Measurements from ENCODE around the gene FOXB1.

FOXB1 gene

GRCh38 chr15:60043744-60044435 lies 39.8 kb downstream of the FOXB1 start:
- no peak overlapping the region for H3K9ac ChIP-seq (ENCODE audit: low read length)
- no peaks in the 10 kb centered on the region for H3K27me3 ChIP-seq (ENCODE audit: insufficient read depth, low read length, poor library complexity)
- no peak overlapping the region for H3K23ac ChIP-seq (ENCODE audit: low read length)
- peak; percentile 35 for DNase-seq
- H3K4ac ChIP-seq (ENCODE audit: low read depth, low read length) = no peak overlapping the region
- no peaks in the 10 kb centered on the region for H3K79me1 ChIP-seq (ENCODE audit: low read length)
- no peak overlapping the region for H2BK120ac ChIP-seq (ENCODE audit: low read depth, low read length)
- H3K56ac ChIP-seq (ENCODE audit: low read length) = no peak overlapping the region
- no CpG with 5 or more reads among the region's 8 CpGs for WGBS (ENCODE audit: extremely low coverage, insufficient coverage, low lambda C conversion rate)
- H3K27ac ChIP-seq (ENCODE audit: low read depth, low read length) = no peak overlapping the region
- no peak overlapping the region for H2BK15ac ChIP-seq (replicated peaks; ENCODE audit: low read depth)
- H3K4me3 ChIP-seq (ENCODE audit: low read length) = no peak overlapping the region
- no peaks in the 10 kb centered on the region for H3K36me3 ChIP-seq (ENCODE audit: control insufficient read depth, insufficient read depth, low read length)
- H3K79me2 ChIP-seq (ENCODE audit: control insufficient read depth, insufficient read depth, low read length) = no peaks in the 10 kb centered on the region
- H3K18ac ChIP-seq (ENCODE audit: low read length) = no peak overlapping the region
- no peak overlapping the region for H2BK5ac ChIP-seq (ENCODE audit: low read length)
- H4K5ac ChIP-seq (ENCODE audit: low read length) = no peak overlapping the region
- H3K4me1 ChIP-seq (ENCODE audit: control insufficient read depth, low read depth, low read length) = no peaks in the 10 kb centered on the region
- H3K4me2 ChIP-seq (ENCODE audit: low read length) = no peak overlapping the region
- H2AK5ac ChIP-seq (ENCODE audit: low read length) = no peak overlapping the region
- H4K8ac ChIP-seq (ENCODE audit: low read depth, low read length) = no peak overlapping the region

GRCh38 chr15:60044636-60045270 lies 40.6 kb downstream of the FOXB1 start:
- H3K4me1 ChIP-seq (ENCODE audit: control insufficient read depth, low read depth, low read length) = no peaks in the 10 kb centered on the region
- no peak overlapping the region for H3K23ac ChIP-seq (ENCODE audit: low read length)
- H2AK5ac ChIP-seq (ENCODE audit: low read length) = no peak overlapping the region
- peak; percentile 14 for DNase-seq
- no peak overlapping the region for H3K56ac ChIP-seq (ENCODE audit: low read length)
- no peaks in the 10 kb centered on the region for H3K79me2 ChIP-seq (ENCODE audit: control insufficient read depth, insufficient read depth, low read length)
- no peak overlapping the region for H3K4me3 ChIP-seq (ENCODE audit: low read length)
- no CpG with 5 or more reads among the region's 5 CpGs for WGBS (ENCODE audit: extremely low coverage, insufficient coverage, low lambda C conversion rate)
- no peaks in the 10 kb centered on the region for H3K36me3 ChIP-seq (ENCODE audit: control insufficient read depth, insufficient read depth, low read length)
- no peak overlapping the region for H3K9ac ChIP-seq (ENCODE audit: low read length)
- H2BK5ac ChIP-seq (ENCODE audit: low read length) = no peak overlapping the region
- H4K5ac ChIP-seq (ENCODE audit: low read length) = no peak overlapping the region
- H2BK15ac ChIP-seq (replicated peaks; ENCODE audit: low read depth) = no peak overlapping the region
- no peak overlapping the region for H3K18ac ChIP-seq (ENCODE audit: low read length)
- no peak overlapping the region for H3K4ac ChIP-seq (ENCODE audit: low read depth, low read length)
- H4K8ac ChIP-seq (ENCODE audit: low read depth, low read length) = no peak overlapping the region
- no peak overlapping the region for H3K27ac ChIP-seq (ENCODE audit: low read depth, low read length)
- no peaks in the 10 kb centered on the region for H3K27me3 ChIP-seq (ENCODE audit: insufficient read depth, low read length, poor library complexity)
- no peaks in the 10 kb centered on the region for H3K79me1 ChIP-seq (ENCODE audit: low read length)
- H2BK120ac ChIP-seq (ENCODE audit: low read depth, low read length) = no peak overlapping the region
- no peak overlapping the region for H3K4me2 ChIP-seq (ENCODE audit: low read length)

- H3K9ac ChIP-seq (ENCODE audit: low read length) = no peak overlapping the region
- no peaks in the 10 kb centered on the region for H3K36me3 ChIP-seq (ENCODE audit: control insufficient read depth, insufficient read depth, low read length)
- H3K27me3 ChIP-seq (ENCODE audit: insufficient read depth, low read length, poor library complexity) = no peaks in the 10 kb centered on the region
- WGBS (ENCODE audit: extremely low coverage, insufficient coverage, low lambda C conversion rate) = no CpG with 5 or more reads among the region's 1 CpG
- H3K79me1 ChIP-seq (ENCODE audit: low read length) = no peaks in the 10 kb centered on the region
- H3K4me1 ChIP-seq (ENCODE audit: control insufficient read depth, low read depth, low read length) = no peaks in the 10 kb centered on the region
- H2BK120ac ChIP-seq (ENCODE audit: low read depth, low read length) = no peak overlapping the region
- no peak overlapping the region for H3K4me3 ChIP-seq (ENCODE audit: low read length)
- no peaks in the 10 kb centered on the region for H3K79me2 ChIP-seq (ENCODE audit: control insufficient read depth, insufficient read depth, low read length)
- no peak overlapping the region for H4K5ac ChIP-seq (ENCODE audit: low read length)
- no peak overlapping the region for H2BK5ac ChIP-seq (ENCODE audit: low read length)
- H3K4me2 ChIP-seq (ENCODE audit: low read length) = no peak overlapping the region
- no peak overlapping the region for H3K27ac ChIP-seq (ENCODE audit: low read depth, low read length)
- H4K8ac ChIP-seq (ENCODE audit: low read depth, low read length) = no peak overlapping the region
- H3K4ac ChIP-seq (ENCODE audit: low read depth, low read length) = no peak overlapping the region
- no peak overlapping the region for H3K18ac ChIP-seq (ENCODE audit: low read length)
- no peak overlapping the region for H2AK5ac ChIP-seq (ENCODE audit: low read length)
- H3K23ac ChIP-seq (ENCODE audit: low read length) = no peak overlapping the region
- H2BK15ac ChIP-seq (replicated peaks; ENCODE audit: low read depth) = no peak overlapping the region
- no peak overlapping the region for H3K56ac ChIP-seq (ENCODE audit: low read length)
- no peak for DNase-seq
Observed at GRCh38 chr15:60047701-60048100, 43.6 kb downstream of the FOXB1 start.

GRCh38 chr15:60049948-60050347 lies 45.8 kb downstream of the FOXB1 start:
- Histone ChIP-seq H3K79me2 (ENCODE audit: control insufficient read depth, insufficient read depth, low read length) (no peaks in the 10 kb centered on the region), H3K4me2 (ENCODE audit: low read length) (no peak overlapping the region), H3K4me3 (ENCODE audit: low read length) (no peak overlapping the region), H3K36me3 (ENCODE audit: control insufficient read depth, insufficient read depth, low read length) (no peaks in the 10 kb centered on the region), H3K23ac (ENCODE audit: low read length) (no peak overlapping the region), H3K9ac (ENCODE audit: low read length) (no peak overlapping the region), H3K56ac (ENCODE audit: low read length) (no peak overlapping the region), H3K18ac (ENCODE audit: low read length) (no peak overlapping the region), H2BK5ac (ENCODE audit: low read length) (no peak overlapping the region), H2BK120ac (ENCODE audit: low read depth, low read length) (no peak overlapping the region), H3K27me3 (ENCODE audit: insufficient read depth, low read length, poor library complexity) (no peaks in the 10 kb centered on the region), H2BK15ac (replicated peaks; ENCODE audit: low read depth) (no peak overlapping the region), H4K8ac (ENCODE audit: low read depth, low read length) (no peak overlapping the region), H2AK5ac (ENCODE audit: low read length) (no peak overlapping the region), H4K5ac (ENCODE audit: low read length) (no peak overlapping the region), H3K79me1 (ENCODE audit: low read length) (no peaks in the 10 kb centered on the region), H3K4me1 (ENCODE audit: control insufficient read depth, low read depth, low read length) (no peaks in the 10 kb centered on the region), H3K4ac (ENCODE audit: low read depth, low read length) (no peak overlapping the region), H3K27ac (ENCODE audit: low read depth, low read length) (no peak overlapping the region)
- DNase-seq = no peak
- no CpG with 5 or more reads among the region's 1 CpG for WGBS (ENCODE audit: extremely low coverage, insufficient coverage, low lambda C conversion rate)

- no peaks in the 10 kb centered on the region for H3K27me3 ChIP-seq (ENCODE audit: insufficient read depth, low read length, poor library complexity)
- H2BK15ac ChIP-seq (replicated peaks; ENCODE audit: low read depth) = no peak overlapping the region
- no peak overlapping the region for H4K5ac ChIP-seq (ENCODE audit: low read length)
- H3K56ac ChIP-seq (ENCODE audit: low read length) = no peak overlapping the region
- no CpG with 5 or more reads among the region's 2 CpGs for WGBS (ENCODE audit: extremely low coverage, insufficient coverage, low lambda C conversion rate)
- H3K9ac ChIP-seq (ENCODE audit: low read length) = no peak overlapping the region
- H2BK5ac ChIP-seq (ENCODE audit: low read length) = no peak overlapping the region
- H3K27ac ChIP-seq (ENCODE audit: low read depth, low read length) = no peak overlapping the region
- H3K4me2 ChIP-seq (ENCODE audit: low read length) = no peak overlapping the region
- no peak overlapping the region for H3K4me3 ChIP-seq (ENCODE audit: low read length)
- no peaks in the 10 kb centered on the region for H3K36me3 ChIP-seq (ENCODE audit: control insufficient read depth, insufficient read depth, low read length)
- H3K4ac ChIP-seq (ENCODE audit: low read depth, low read length) = no peak overlapping the region
- no peaks in the 10 kb centered on the region for H3K79me2 ChIP-seq (ENCODE audit: control insufficient read depth, insufficient read depth, low read length)
- H2AK5ac ChIP-seq (ENCODE audit: low read length) = no peak overlapping the region
- no peaks in the 10 kb centered on the region for H3K4me1 ChIP-seq (ENCODE audit: control insufficient read depth, low read depth, low read length)
- H2BK120ac ChIP-seq (ENCODE audit: low read depth, low read length) = no peak overlapping the region
- H4K8ac ChIP-seq (ENCODE audit: low read depth, low read length) = no peak overlapping the region
- H3K79me1 ChIP-seq (ENCODE audit: low read length) = no peaks in the 10 kb centered on the region
- no peak overlapping the region for H3K18ac ChIP-seq (ENCODE audit: low read length)
- H3K23ac ChIP-seq (ENCODE audit: low read length) = no peak overlapping the region
- DNase-seq = no peak
Observed at GRCh38 chr15:60052796-60053195, 48.7 kb downstream of the FOXB1 start.

GRCh38 chr15:60054472-60054871 lies 50.4 kb downstream of the FOXB1 start:
- Histone ChIP-seq H3K27me3 (ENCODE audit: insufficient read depth, low read length, poor library complexity) (no peaks in the 10 kb centered on the region), H2BK120ac (ENCODE audit: low read depth, low read length) (no peak overlapping the region), H3K4me3 (ENCODE audit: low read length) (no peak overlapping the region), H3K4me1 (ENCODE audit: control insufficient read depth, low read depth, low read length) (no peaks in the 10 kb centered on the region), H3K9ac (ENCODE audit: low read length) (no peak overlapping the region), H2BK5ac (ENCODE audit: low read length) (no peak overlapping the region), H3K56ac (ENCODE audit: low read length) (no peak overlapping the region), H3K27ac (ENCODE audit: low read depth, low read length) (no peak overlapping the region), H3K79me2 (ENCODE audit: control insufficient read depth, insufficient read depth, low read length) (no peaks in the 10 kb centered on the region), H2AK5ac (ENCODE audit: low read length) (no peak overlapping the region), H4K5ac (ENCODE audit: low read length) (no peak overlapping the region), H3K79me1 (ENCODE audit: low read length) (no peaks in the 10 kb centered on the region), H3K18ac (ENCODE audit: low read length) (no peak overlapping the region), H3K4ac (ENCODE audit: low read depth, low read length) (no peak overlapping the region), H2BK15ac (replicated peaks; ENCODE audit: low read depth) (no peak overlapping the region), H3K4me2 (ENCODE audit: low read length) (no peak overlapping the region), H3K23ac (ENCODE audit: low read length) (no peak overlapping the region), H4K8ac (ENCODE audit: low read depth, low read length) (no peak overlapping the region), H3K36me3 (ENCODE audit: control insufficient read depth, insufficient read depth, low read length) (no peaks in the 10 kb centered on the region)
- WGBS (ENCODE audit: extremely low coverage, insufficient coverage, low lambda C conversion rate) = no CpG with 5 or more reads among the region's 2 CpGs
- no peak for DNase-seq
